Retinal pigment epithelial cell (primary cell): ENCODE measurements around the gene FAM237B.
"Not testable (repeated sequence)": the region's sequence is repeated elsewhere in the genome, so short reads cannot be mapped to it uniquely, and the experiment has no call there.

Source experiments
- DNase-seq: peaks from one replicate; pipeline ENCODE4 v3.0.0-alpha.2; 2010; ENCODE audit warnings: low read depth
- H3K4me3 ChIP-seq: 2 replicates; pipeline ENCODE4 v1.5.1; 2011; ENCODE audit warnings: mild to moderate bottlenecking, low read length, control low read depth, moderate library complexity
- TF ChIP-seq, protein P1 (sequence below): conservative IDR thresholded peaks from 2 replicates; pipeline ENCODE4 v1.5.1; 2011; ENCODE audit warnings: low read depth, low read length, control low read depth, inconsistent platforms

Gene FAM237B

DNA sequence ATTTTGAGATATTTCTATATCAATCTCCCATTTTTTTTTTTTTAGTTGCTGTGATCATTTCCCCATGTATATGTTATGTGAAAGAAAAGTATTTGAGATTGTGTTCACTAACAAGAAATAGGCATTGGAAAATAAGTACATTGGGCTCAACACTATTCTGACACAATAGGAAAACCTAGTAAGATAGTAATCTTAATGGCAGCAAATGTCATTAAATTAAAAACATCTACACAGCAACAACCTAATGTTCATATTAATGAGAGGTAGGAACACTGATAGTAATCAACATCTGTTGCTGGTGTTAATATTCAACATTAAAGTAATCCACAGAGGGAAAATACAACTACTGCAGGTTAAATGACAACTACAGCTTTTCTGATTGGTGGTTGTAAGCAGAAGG lies 23.9 kb upstream of the FAM237B start:
- no peak overlapping the region for H3K4me3 ChIP-seq
- TF ChIP-seq, protein P1, sequence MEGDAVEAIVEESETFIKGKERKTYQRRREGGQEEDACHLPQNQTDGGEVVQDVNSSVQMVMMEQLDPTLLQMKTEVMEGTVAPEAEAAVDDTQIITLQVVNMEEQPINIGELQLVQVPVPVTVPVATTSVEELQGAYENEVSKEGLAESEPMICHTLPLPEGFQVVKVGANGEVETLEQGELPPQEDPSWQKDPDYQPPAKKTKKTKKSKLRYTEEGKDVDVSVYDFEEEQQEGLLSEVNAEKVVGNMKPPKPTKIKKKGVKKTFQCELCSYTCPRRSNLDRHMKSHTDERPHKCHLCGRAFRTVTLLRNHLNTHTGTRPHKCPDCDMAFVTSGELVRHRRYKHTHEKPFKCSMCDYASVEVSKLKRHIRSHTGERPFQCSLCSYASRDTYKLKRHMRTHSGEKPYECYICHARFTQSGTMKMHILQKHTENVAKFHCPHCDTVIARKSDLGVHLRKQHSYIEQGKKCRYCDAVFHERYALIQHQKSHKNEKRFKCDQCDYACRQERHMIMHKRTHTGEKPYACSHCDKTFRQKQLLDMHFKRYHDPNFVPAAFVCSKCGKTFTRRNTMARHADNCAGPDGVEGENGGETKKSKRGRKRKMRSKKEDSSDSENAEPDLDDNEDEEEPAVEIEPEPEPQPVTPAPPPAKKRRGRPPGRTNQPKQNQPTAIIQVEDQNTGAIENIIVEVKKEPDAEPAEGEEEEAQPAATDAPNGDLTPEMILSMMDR = no peak
- DNase-seq = no peak

DNA sequence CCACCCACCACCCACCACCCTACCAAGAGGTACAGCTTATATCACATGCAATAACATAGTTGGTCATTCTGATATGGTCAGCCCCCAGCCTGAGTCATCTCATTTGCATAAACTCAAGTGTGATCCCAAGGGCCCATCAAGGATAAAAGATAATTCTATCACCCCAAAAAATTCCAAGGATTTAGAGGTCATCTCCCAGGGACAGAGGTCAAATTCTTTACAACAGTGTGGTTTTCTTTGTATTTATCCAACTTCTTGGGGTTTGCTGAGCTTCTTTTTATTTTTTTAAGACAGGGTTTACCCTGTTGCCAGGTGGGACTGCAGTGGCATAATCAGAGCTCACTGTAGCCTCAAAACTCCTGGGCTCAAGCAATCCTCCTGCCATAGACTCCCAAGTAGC lies 16.0 kb upstream of the FAM237B start:
- no peak for DNase-seq

GRCh38 chr7:90334926-90335325 lies 13.8 kb upstream of the FAM237B start:
- not testable (repeated sequence) for H3K4me3 ChIP-seq, DNase-seq

More for the DNA sequence above, 16.0 kb upstream of the FAM237B start:
- TF ChIP-seq, protein P1 = no peak
- H3K4me3 ChIP-seq = no peak overlapping the region

GRCh38 chr7:90334193-90334843 lies 13.2 kb upstream of the FAM237B start:
- H3K4me3 ChIP-seq = no peak overlapping the region
- TF ChIP-seq, protein P1 = no peak
- DNase-seq = no peak

GRCh38 chr7:90326500-90326899 lies 5.4 kb upstream of the FAM237B start:
- no peak overlapping the region for H3K4me3 ChIP-seq
- TF ChIP-seq, protein P1 = no peak
- DNase-seq = no peak

- DNase-seq = no peak
- TF ChIP-seq, protein P1 = no peak
- H3K4me3 ChIP-seq = no peak overlapping the region
Observed at GRCh38 chr7:90322837-90323236, 1.7 kb upstream of the FAM237B start.

DNA sequence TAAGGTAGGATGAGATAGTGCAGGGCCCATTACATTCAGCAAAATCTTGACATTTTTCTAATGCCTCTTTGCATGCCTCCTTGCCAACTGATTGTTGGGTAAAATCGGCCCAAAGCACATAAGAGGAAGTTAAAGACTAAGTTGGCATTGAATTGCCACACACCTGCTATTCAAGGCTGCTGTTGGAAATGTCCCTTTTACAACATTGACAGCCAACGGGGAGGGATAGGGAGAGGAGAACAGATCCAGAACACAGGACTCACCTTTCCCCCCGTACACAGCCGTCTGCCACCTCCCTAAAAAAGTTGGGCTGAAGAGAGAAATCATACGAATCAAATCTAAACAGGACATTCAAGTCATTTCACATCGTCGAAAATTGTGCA lies 695 bp downstream of the FAM237B start:
- DNase-seq = no peak
- H3K4me3 ChIP-seq = no peak overlapping the region
- TF ChIP-seq, protein P1 = no peak

DNA sequence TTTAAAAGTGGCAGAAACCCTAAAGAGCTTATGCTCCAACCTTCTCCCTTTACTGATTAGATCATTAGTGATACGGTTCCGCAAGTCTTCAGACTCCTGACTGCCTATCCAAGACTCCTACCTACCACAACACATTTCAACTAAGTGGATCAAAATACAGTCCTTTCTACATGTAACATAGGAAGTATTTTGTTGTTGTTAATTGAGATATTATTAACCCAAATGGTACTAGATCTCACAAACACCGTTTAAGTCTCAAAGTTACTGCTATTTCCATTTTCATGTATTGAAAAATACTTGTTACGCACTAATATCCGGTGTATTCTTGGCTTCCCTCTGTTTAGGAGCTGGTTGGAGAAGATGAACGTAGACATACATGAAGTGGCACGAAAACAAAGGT lies 1.1 kb downstream of the FAM237B start:
- no peak for DNase-seq
- TF ChIP-seq, protein P1 = no peak
- no peak overlapping the region for H3K4me3 ChIP-seq
